Hepatocyte (in vitro differentiated cells): Measurements from ENCODE around the gene LSM14A.
"Not testable (repeated sequence)": the region's sequence is repeated elsewhere in the genome, so short reads cannot be mapped to it uniquely, and the experiment has no call there.

Experiments
- EZH2 ChIP-seq: fragments of 200-600 bp; sonication (generic); IDR thresholded peaks from 2 replicates; pipeline ENCODE4 v1.6.1; 2016; ENCODE audit warnings: antibody characterized with exemption, mild to moderate bottlenecking, borderline replicate concordance
- TF ChIP-seq, protein P1 (sequence below): fragments of 200-600 bp; sonication (generic); IDR thresholded peaks from 2 replicates; pipeline ENCODE4 v1.5.1; 2016; ENCODE audit warnings: antibody characterized with exemption, mild to moderate bottlenecking; ENCODE audit not compliant: poor library complexity

DNA sequence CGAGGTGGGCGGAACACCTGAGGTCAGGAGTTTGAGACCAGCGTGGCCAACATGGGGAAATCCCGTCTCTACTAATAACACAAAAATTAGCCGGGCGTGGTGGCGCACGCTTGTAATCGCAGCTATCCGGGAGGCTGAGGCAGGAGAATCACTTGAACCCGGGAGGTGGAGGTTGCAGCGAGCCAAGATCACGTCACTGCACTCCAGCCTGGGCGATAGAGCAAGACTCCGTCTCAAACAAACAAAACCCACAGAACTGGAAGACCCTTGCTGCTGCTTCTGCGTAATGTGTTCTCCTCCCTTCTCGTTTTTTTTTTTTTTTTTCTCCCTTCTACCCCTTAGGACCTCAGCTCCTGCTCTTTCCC, 81.4 kb downstream of the LSM14A start:
- TF ChIP-seq, protein P1, sequence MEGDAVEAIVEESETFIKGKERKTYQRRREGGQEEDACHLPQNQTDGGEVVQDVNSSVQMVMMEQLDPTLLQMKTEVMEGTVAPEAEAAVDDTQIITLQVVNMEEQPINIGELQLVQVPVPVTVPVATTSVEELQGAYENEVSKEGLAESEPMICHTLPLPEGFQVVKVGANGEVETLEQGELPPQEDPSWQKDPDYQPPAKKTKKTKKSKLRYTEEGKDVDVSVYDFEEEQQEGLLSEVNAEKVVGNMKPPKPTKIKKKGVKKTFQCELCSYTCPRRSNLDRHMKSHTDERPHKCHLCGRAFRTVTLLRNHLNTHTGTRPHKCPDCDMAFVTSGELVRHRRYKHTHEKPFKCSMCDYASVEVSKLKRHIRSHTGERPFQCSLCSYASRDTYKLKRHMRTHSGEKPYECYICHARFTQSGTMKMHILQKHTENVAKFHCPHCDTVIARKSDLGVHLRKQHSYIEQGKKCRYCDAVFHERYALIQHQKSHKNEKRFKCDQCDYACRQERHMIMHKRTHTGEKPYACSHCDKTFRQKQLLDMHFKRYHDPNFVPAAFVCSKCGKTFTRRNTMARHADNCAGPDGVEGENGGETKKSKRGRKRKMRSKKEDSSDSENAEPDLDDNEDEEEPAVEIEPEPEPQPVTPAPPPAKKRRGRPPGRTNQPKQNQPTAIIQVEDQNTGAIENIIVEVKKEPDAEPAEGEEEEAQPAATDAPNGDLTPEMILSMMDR: not testable (repeated sequence)
- not testable (repeated sequence) for TF ChIP-seq EZH2
